ENCODE measurements around the gene ZBTB8OS. TPM values are rescaled to one million over a fixed set of nuclear protein-coding genes. Genes with fewer than 3 reads are reported as not detected.

Gene ZBTB8OS
- total RNA-seq, 5 donors from 2014 or later (not counting 1 experiment from before 2014, with no cell fraction given), result 34.6 to 53.3 (median 42.7) TPM

DNA sequence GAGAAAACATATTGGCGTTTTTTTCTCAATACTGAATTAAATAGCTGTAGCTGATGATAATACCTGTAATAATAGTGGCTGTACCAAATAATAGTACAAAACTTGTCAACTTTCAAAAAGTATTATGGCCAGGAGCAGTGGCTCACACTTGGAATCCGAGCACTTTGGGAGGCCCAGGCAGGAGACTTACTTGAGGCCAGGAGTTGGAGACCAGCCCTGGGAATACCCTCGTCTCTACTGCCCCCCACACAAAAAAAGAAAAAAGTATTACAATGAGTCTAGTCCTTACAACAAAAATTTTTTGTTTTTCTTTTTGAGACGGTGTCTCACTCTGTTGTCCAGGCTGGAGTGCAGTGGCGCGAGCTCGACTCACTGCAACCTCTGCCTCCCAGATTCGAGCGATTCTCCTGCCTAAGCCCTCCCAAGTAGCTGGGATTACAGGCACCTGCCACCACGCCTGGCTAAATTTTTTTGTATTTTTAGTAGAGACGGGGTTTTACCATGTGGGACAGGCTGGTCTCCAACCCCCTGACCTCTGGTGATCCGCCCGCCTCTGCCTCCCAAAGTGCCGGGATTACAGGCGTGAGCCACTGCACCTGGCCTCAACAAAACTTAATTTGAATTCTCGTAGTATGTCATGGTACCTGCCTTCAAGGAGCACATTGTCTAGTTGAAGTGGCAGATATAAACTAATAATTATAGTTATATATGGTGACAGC, 2.1 kb upstream of the ZBTB8OS start:
- H3K27me3 Mint-ChIP-seq, result no peaks in the 10 kb centered on the region
- peaks cover 11 to 37% of the 10 kb centered on the region in 2 donors for H3K36me3 ChIP-seq (ENCODE audit: control insufficient read depth in 2 of 2, extremely low read depth in 1 of 2, insufficient read depth in 1 of 2, low read length in 1 of 2)
- H3K4me3 ChIP-seq (ENCODE audit: control insufficient read depth in 1 of 2, extremely low read depth in 1 of 2, low read length in 1 of 2), result no peak overlapping the region
- no peaks in the 10 kb centered on the region for H3K27me3 ChIP-seq (replicated peaks in 1 of 2; ENCODE audit: control insufficient read depth in 2 of 2, extremely low read depth in 1 of 2, insufficient read depth in 2 of 2, low read length in 1 of 2)
- ChIA-PET CTCF (interaction anchor here (0.6 to 1.0 kb wide), 3 partner anchors 60 to 522 kb away, joined by 3 to 7 read pairs (median 5); no protein-coding TSS in a partner anchor), POLR2A (no interaction called here)
- 91% methylated on average over 8 of the region's 16 CpGs for WGBS (ENCODE audit: insufficient coverage)
- no peak for ATAC-seq (replicated peaks in 1 of 4)
- peak overlapping the region; percentile 92 to 99 for H3K27ac Mint-ChIP-seq
- H3K36me3 Mint-ChIP-seq, result peaks cover 29% of the 10 kb centered on the region
- H3K9me3 ChIP-seq, result no peaks in the 10 kb centered on the region
- peak overlapping the region; percentile 93 for H3K27ac ChIP-seq (ENCODE audit: low read length)
- no peaks in the 10 kb centered on the region for H3K9me3 Mint-ChIP-seq
- peaks cover 29 to 56% of the 10 kb centered on the region in 2 experiments for H3K4me1 ChIP-seq (ENCODE audit: control insufficient read depth in 1 of 2, extremely low read depth in 1 of 2, insufficient read depth in 2 of 2, low read length in 2 of 2)
- H3K4me1 Mint-ChIP-seq, result peaks cover 66 to 75% (median 67%) of the 10 kb centered on the region in 3 donors
- DNase-seq, result no peak
- peak overlapping the region; percentile 90 to 92 (median 91) for H3K4me3 Mint-ChIP-seq

DNA sequence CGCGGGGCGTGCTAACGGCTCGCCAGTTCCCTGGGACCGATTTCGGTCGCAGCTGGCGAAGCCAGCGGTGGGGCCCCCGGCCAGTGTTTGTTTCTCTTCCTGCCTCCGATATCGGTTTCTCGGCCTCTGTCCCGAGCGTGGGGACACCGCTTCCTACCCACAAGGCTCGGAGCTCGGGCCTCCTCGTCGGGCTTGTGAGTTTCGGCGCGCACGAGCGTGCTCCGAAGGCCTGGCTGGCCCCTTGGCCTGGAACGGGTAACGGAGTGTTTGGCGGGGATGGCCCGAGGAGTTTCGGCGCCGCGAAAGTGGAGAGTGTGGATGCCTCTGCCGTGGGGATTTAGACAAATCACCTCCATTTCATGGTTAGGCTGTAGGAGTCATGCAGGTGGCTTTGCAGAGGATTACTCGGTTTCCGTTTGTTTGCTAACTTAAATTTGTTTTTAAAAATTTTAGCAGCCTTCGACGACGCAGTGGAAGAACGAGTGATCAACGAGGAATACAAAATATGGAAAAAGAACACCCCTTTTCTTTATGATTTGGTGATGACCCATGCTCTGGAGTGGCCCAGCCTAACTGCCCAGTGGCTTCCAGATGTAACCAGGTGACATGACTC, 1.2 kb upstream of the ZBTB8OS start:
- Histone ChIP-seq H3K9me3 (no peaks in the 10 kb centered on the region), H3K4me3 (ENCODE audit: control insufficient read depth in 1 of 2, extremely low read depth in 1 of 2, low read length in 1 of 2) (peak overlapping the region; percentile 72 to 85), H3K4me1 (ENCODE audit: control insufficient read depth in 1 of 2, extremely low read depth in 1 of 2, insufficient read depth in 2 of 2, low read length in 2 of 2) (peaks cover 29 to 53% of the 10 kb centered on the region in 2 experiments), H3K27ac (ENCODE audit: low read length) (peak overlapping the region; percentile 93), H3K27me3 (replicated peaks in 1 of 2; ENCODE audit: control insufficient read depth in 2 of 2, extremely low read depth in 1 of 2, insufficient read depth in 2 of 2, low read length in 1 of 2) (no peaks in the 10 kb centered on the region), H3K36me3 (ENCODE audit: control insufficient read depth in 2 of 2, extremely low read depth in 1 of 2, insufficient read depth in 1 of 2, low read length in 1 of 2) (peaks cover 3 to 29% of the 10 kb centered on the region in 2 donors)
- H3K27ac Mint-ChIP-seq, result peak overlapping the region; percentile 99
- ChIA-PET CTCF (interaction anchor here (0.5 to 1.2 kb wide), 3 partner anchors 61 to 476 kb away, joined by 8 to 9 read pairs (median 9); no protein-coding TSS in a partner anchor), POLR2A (interaction anchor here (0.6 to 1.3 kb wide), 3 partner anchors 20 to 590 kb away, joined by 3 to 5 read pairs (median 3); no protein-coding TSS in a partner anchor)
- ATAC-seq (replicated peaks in 1 of 4) (peak in 3 of 4 experiments; percentile 0 to 3 (median 2)), DNase-seq (no peak)
- peaks cover 60 to 72% (median 60%) of the 10 kb centered on the region in 3 donors for H3K4me1 Mint-ChIP-seq
- peaks cover 26% of the 10 kb centered on the region for H3K36me3 Mint-ChIP-seq
- no peaks in the 10 kb centered on the region for H3K9me3 Mint-ChIP-seq
- WGBS (ENCODE audit: insufficient coverage), result under 1% methylated on average over 40 of the region's 43 CpGs
- H3K4me3 Mint-ChIP-seq, result peak overlapping the region; percentile 90 to 92 (median 91)
- H3K27me3 Mint-ChIP-seq, result no peaks in the 10 kb centered on the region

DNA sequence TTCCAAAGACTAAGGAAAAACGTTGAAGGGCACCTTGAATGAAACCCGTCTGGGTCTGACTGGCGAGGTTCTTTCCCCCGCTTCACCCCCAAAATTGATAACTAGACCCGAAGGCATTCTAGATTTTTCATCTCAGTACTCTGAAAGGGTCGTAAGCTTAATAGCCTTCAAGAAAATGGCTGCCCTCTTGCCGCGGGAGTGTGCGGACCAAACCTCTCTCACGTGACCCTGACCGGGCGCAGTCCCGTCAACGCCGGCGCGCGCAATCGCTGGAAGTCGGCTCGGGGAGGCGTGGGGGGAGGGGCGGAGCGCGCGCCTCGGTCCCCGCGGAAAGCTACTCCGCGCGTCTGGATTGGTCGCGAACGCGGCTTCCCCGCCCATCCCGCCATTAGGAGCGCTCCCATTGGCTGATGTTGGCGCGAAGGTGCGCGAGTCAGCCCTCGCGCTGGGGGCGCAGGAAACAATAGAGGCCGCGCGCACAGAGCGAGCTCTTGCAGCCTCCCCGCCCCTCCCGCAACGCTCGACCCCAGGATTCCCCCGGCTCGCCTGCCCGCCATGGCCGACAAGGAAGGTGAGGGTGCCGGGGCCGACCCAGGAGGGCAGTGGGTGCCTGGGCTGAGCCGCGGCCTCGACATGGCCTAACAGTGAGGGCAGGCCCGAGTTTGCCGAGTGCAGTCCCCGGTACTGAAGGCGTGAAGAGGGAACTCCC, 556 bp upstream of the ZBTB8OS start, which contains the start of gene RBBP4:
Gene RBBP4 (plus strand): TSS at position 457 of the 709 bp plus-strand sequence. CDS start 99 bp downstream, at position 556.
- Histone ChIP-seq H3K27me3 (replicated peaks in 1 of 2; ENCODE audit: control insufficient read depth in 2 of 2, extremely low read depth in 1 of 2, insufficient read depth in 2 of 2, low read length in 1 of 2) (no peaks in the 10 kb centered on the region), H3K27ac (ENCODE audit: low read length) (peak within 1 kb of the TSS; percentile 98), H3K4me3 (ENCODE audit: control insufficient read depth in 1 of 2, extremely low read depth in 1 of 2, low read length in 1 of 2) (peak within 1 kb of the TSS; percentile 72 to 85), H3K4me1 (ENCODE audit: control insufficient read depth in 1 of 2, extremely low read depth in 1 of 2, insufficient read depth in 2 of 2, low read length in 2 of 2) (peaks cover 29 to 48% of the 10 kb centered on the region in 2 experiments), H3K36me3 (ENCODE audit: control insufficient read depth in 2 of 2, extremely low read depth in 1 of 2, insufficient read depth in 1 of 2, low read length in 1 of 2) (peaks cover 0 to 23% of the 10 kb centered on the region in 2 donors), H3K9me3 (no peaks in the 10 kb centered on the region)
- no peaks in the 10 kb centered on the region for H3K27me3 Mint-ChIP-seq
- POLR2A ChIA-PET, result interaction anchor here (0.6 to 1.3 kb wide), 3 partner anchors 21 to 589 kb away, joined by 3 to 5 read pairs (median 3); no protein-coding TSS in a partner anchor
- H3K4me1 Mint-ChIP-seq, result peaks cover 57 to 68% (median 57%) of the 10 kb centered on the region in 3 donors
- CTCF ChIA-PET, result interaction anchor here (0.5 to 1.2 kb wide), 4 partner anchors 28 to 476 kb away, joined by 5 to 9 read pairs (median 8); no protein-coding TSS in a partner anchor
- 2% methylated on average over 63 of the region's 67 CpGs for WGBS (ENCODE audit: insufficient coverage)
- peak within 1 kb of the TSS; percentile 90 to 92 (median 91) for H3K4me3 Mint-ChIP-seq
- no peaks in the 10 kb centered on the region for H3K9me3 Mint-ChIP-seq
- peak within 1 kb of the TSS; percentile 99 for H3K27ac Mint-ChIP-seq
- peaks cover 26% of the 10 kb centered on the region for H3K36me3 Mint-ChIP-seq
- DNase-seq, result peak; percentile 93 to 99 (median 97)
- peak; percentile 85 to 91 (median 87) for ATAC-seq (replicated peaks in 1 of 4)

DNA sequence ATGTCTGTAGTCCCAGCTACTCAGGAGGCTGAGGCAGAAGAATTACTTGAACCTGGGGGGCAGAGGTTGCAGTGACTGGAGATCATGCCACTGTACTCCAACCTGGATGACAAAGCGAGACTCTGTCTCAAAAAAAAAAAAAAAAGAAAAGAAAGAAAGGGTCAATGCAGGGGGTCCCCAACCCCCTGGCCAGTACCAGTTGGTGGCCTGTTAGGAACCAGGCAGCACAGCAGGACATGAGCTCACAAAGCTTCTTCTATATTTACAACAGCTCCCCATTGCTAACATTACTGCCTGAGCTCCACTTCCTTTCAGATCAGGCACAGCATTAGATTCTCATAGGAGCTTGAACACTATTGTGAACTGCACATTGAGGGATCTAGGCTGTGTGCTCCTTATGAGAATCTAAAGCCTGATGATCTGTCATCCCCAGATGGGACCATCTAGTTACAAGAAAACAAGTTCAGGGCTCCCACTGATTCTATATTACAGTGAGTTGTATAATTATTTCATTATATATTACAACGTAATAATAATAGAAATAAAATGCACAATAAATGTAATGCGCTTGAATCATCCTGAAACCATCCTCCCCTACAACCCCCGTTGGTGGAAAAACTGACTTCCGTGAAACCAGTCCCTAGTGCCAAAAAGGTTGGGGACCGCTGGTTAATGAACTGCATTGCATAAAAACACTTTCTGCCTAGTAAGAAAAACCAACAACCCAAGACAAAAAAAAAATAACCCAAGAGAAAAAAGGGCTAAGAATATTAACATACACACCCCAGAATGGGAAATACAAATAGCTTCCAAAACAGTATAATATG, 2.8 kb downstream of the ZBTB8OS start:
- peaks cover 14 to 36% of the 10 kb centered on the region in 2 experiments for H3K4me1 ChIP-seq (ENCODE audit: control insufficient read depth in 1 of 2, extremely low read depth in 1 of 2, insufficient read depth in 2 of 2, low read length in 2 of 2)
- ATAC-seq (replicated peaks in 1 of 4), result no peak
- no peaks in the 10 kb centered on the region for H3K27me3 Mint-ChIP-seq
- H3K36me3 ChIP-seq (ENCODE audit: control insufficient read depth in 2 of 2, extremely low read depth in 1 of 2, insufficient read depth in 1 of 2, low read length in 1 of 2), result peaks cover 0 to 12% of the 10 kb centered on the region in 2 donors
- H3K36me3 Mint-ChIP-seq, result peaks cover 7% of the 10 kb centered on the region
- WGBS (ENCODE audit: insufficient coverage), result 50% methylated on average over 2 of the region's 6 CpGs
- H3K9me3 ChIP-seq, result no peaks in the 10 kb centered on the region
- no peak overlapping the region for H3K4me3 ChIP-seq (ENCODE audit: control insufficient read depth in 1 of 2, extremely low read depth in 1 of 2, low read length in 1 of 2)
- H3K9me3 Mint-ChIP-seq, result no peaks in the 10 kb centered on the region
- H3K27ac Mint-ChIP-seq, result peak overlapping the region in 1 of 2 donors; percentile 21
- ChIA-PET CTCF (interaction anchor here in 1 of 2 donors (0.6 kb wide), 1 partner anchor 127 kb away, joined by 4 read pairs; no protein-coding TSS in a partner anchor), POLR2A (interaction anchor here in 1 of 2 donors (0.5 kb wide), 1 partner anchor 334 kb away, joined by 3 read pairs; no protein-coding TSS in a partner anchor)
- peaks cover 24 to 49% (median 41%) of the 10 kb centered on the region in 3 donors for H3K4me1 Mint-ChIP-seq
- no peak overlapping the region for H3K27ac ChIP-seq (ENCODE audit: low read length)
- no peak for DNase-seq
- H3K27me3 ChIP-seq (replicated peaks in 1 of 2; ENCODE audit: control insufficient read depth in 2 of 2, extremely low read depth in 1 of 2, insufficient read depth in 2 of 2, low read length in 1 of 2), result no peaks in the 10 kb centered on the region
- H3K4me3 Mint-ChIP-seq, result peak overlapping the region; percentile 90 to 92 (median 91)

DNA sequence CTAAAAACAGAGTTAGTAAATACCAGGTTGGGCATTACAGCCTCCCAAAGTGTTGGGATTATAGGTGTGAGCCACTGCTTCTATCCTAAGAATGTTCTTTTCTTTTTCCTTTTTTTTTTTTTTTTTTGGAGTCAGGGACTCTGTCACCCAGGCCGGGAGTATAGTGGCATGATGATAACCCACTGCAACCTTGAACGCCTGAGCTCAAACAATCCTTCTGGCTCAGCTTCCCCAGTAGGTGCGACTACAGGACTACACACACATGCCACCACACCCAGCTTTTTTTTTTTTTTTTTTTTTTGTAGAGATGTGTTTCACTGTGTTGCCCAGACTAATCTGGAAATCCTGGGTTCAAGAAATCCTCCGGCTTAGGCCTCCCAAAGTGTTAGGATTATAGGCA, 5.9 kb downstream of the ZBTB8OS start:
- Histone ChIP-seq H3K9me3 (no peaks in the 10 kb centered on the region), H3K36me3 (ENCODE audit: control insufficient read depth in 2 of 2, extremely low read depth in 1 of 2, insufficient read depth in 1 of 2, low read length in 1 of 2) (peaks cover 0 to 10% of the 10 kb centered on the region in 2 donors), H3K27ac (ENCODE audit: low read length) (no peak overlapping the region), H3K27me3 (replicated peaks in 1 of 2; ENCODE audit: control insufficient read depth in 2 of 2, extremely low read depth in 1 of 2, insufficient read depth in 2 of 2, low read length in 1 of 2) (no peaks in the 10 kb centered on the region), H3K4me3 (ENCODE audit: control insufficient read depth in 1 of 2, extremely low read depth in 1 of 2, low read length in 1 of 2) (no peak overlapping the region), H3K4me1 (ENCODE audit: control insufficient read depth in 1 of 2, extremely low read depth in 1 of 2, insufficient read depth in 2 of 2, low read length in 2 of 2) (peaks cover 7 to 16% of the 10 kb centered on the region in 2 experiments)
- WGBS (ENCODE audit: insufficient coverage), result no CpG with 5 or more reads among the region's 4 CpGs
- no peaks in the 10 kb centered on the region for H3K27me3 Mint-ChIP-seq
- H3K4me1 Mint-ChIP-seq, result peaks cover 11 to 33% (median 29%) of the 10 kb centered on the region in 3 donors
- H3K4me3 Mint-ChIP-seq, result no peak overlapping the region
- POLR2A ChIA-PET, result no interaction called here
- no peak for DNase-seq
- CTCF ChIA-PET, result no interaction called here
- no peak for ATAC-seq (replicated peaks in 1 of 4)
- H3K36me3 Mint-ChIP-seq, result peaks cover 3% of the 10 kb centered on the region
- no peaks in the 10 kb centered on the region for H3K9me3 Mint-ChIP-seq
- H3K27ac Mint-ChIP-seq, result no peak overlapping the region
